Vagina (tissue), 2 donors: ENCODE measurements around the gene IPP. TPM values are rescaled to one million over a fixed set of nuclear protein-coding genes. Genes with fewer than 3 reads are reported as not detected.
A peak's percentile ranks its signal among the peaks of the same experiment; 100 is the strongest.
"Not testable (repeated sequence)": the region's sequence is repeated elsewhere in the genome, so short reads cannot be mapped to it uniquely, and the experiment has no call there.

Source experiments
- DNase-seq, 2 donors: peaks; one replicate each; pipeline ENCODE4 v3.0.0-alpha.2; 2017; ENCODE audit errors: extremely low spot score in 2 of 2
- H3K27ac ChIP-seq: fragments of 200-600 bp; sonication (generic); one replicate; pipeline ENCODE4 v1.5.1; 2019
- H3K27me3 ChIP-seq: fragments of 200-600 bp; sonication (generic); one replicate; pipeline ENCODE4 v1.5.1; 2019
- H3K36me3 ChIP-seq, 2 donors: fragments of 200-600 bp; sonication (generic); one replicate each; pipeline ENCODE4 v1.5.1; 2017 to 2019
- H3K4me1 ChIP-seq: fragments of 200-600 bp; sonication (generic); one replicate; pipeline ENCODE4 v1.5.1; 2019
- H3K4me3 ChIP-seq, 2 donors: fragments of 200-600 bp; sonication (generic); 1 replicate in 1 of 2; 2 replicates in 1 of 2; pipeline ENCODE4 v1.5.1; 2016 to 2019
- H3K9me3 ChIP-seq: fragments of 200-600 bp; sonication (generic); one replicate; pipeline ENCODE4 v1.5.1; 2019
- POLR2A ChIP-seq, 2 donors: fragments of 450-650 bp; IDR thresholded peaks; one replicate each; pipeline ENCODE4 v1.6.1; 2017; ENCODE audit warnings: antibody characterized with exemption in 2 of 2, mild to moderate bottlenecking in 2 of 2, moderate library complexity in 2 of 2
- POLR2AphosphoS5 ChIP-seq, 2 donors: sonication (generic); formaldehyde crosslinking; IDR thresholded peaks; one replicate each; pipeline ENCODE4 v1.9.0; 2017; ENCODE audit warnings: antibody characterized with exemption in 2 of 2, mild to moderate bottlenecking in 2 of 2, low read depth in 1 of 2; ENCODE audit not compliant: insufficient read depth in 1 of 2
- intact Hi-C: fragments of 100-400 bp; cut with DNase I; formaldehyde crosslinking; loops from one replicate; pipeline ENCODE4 v1.15.1; 2023
- total RNA-seq: library from RNA; depleted of rRNA; stranded (reverse); fragments of >200 nt; gene quantifications from one replicate; pipeline ENCODE4 v1.2.3, GENCODE V29; 2016
- TF ChIP-seq, protein P1 (sequence below), 3 experiments: fragments of 450-650 bp in 2 of 3; fragments of 200-600 bp in 1 of 3; sonication (generic) in 1 of 3; IDR thresholded peaks; one replicate each; pipeline ENCODE4 v1.5.1; 2017 to 2019; ENCODE audit warnings: antibody characterized with exemption in 3 of 3, mild to moderate bottlenecking in 2 of 3, moderate library complexity in 2 of 3

Gene IPP
- total RNA-seq, 1 donor from 2014 or later, result 5.6 TPM

DNA sequence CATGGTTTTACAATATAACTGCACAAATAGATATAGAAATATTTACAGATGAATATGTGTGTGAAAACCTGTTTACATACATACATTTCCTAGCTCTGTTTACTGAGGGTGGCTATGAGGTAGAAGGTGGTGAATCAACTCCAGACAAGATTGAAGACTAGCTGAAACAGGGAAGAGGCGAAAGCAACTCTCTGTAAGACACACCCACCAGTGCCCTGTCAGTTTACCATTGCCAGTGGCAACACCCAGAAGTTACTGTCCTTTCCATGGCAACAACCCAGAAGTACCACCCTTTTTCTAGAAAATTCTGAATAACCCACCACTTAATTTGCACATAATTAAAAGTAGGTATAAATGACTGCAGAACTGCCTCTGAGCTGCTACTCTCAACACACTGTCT is 45.8 kb downstream of the IPP start:
- DNase-seq, result no peak
- intact Hi-C loops, result no loop called here
- Histone ChIP-seq H3K27me3 (no peaks in the 10 kb centered on the region), H3K27ac (no peak overlapping the region), H3K36me3 (peaks cover 0 to 15% of the 10 kb centered on the region in 2 donors), H3K4me3 (no peak overlapping the region), H3K4me1 (no peaks in the 10 kb centered on the region), H3K9me3 (no peaks in the 10 kb centered on the region)
- TF ChIP-seq, protein P1, sequence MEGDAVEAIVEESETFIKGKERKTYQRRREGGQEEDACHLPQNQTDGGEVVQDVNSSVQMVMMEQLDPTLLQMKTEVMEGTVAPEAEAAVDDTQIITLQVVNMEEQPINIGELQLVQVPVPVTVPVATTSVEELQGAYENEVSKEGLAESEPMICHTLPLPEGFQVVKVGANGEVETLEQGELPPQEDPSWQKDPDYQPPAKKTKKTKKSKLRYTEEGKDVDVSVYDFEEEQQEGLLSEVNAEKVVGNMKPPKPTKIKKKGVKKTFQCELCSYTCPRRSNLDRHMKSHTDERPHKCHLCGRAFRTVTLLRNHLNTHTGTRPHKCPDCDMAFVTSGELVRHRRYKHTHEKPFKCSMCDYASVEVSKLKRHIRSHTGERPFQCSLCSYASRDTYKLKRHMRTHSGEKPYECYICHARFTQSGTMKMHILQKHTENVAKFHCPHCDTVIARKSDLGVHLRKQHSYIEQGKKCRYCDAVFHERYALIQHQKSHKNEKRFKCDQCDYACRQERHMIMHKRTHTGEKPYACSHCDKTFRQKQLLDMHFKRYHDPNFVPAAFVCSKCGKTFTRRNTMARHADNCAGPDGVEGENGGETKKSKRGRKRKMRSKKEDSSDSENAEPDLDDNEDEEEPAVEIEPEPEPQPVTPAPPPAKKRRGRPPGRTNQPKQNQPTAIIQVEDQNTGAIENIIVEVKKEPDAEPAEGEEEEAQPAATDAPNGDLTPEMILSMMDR (IDR thresholded peaks at IDR 0.05), result no peak
- TF ChIP-seq POLR2A (IDR thresholded peaks at IDR 0.05), result no peak
- TF ChIP-seq POLR2AphosphoS5 (IDR thresholded peaks at IDR 0.05; ENCODE audit: insufficient read depth in 1 of 2, low read depth in 1 of 2), result no peak

GRCh38 chr1:45694823-45695222 is 55.6 kb downstream of the IPP start:
- TF ChIP-seq POLR2AphosphoS5 (IDR thresholded peaks at IDR 0.05; ENCODE audit: insufficient read depth in 1 of 2, low read depth in 1 of 2), result no peak
- DNase-seq, result no peak
- no peak overlapping the region for H3K27ac ChIP-seq
- peaks cover 0 to 35% of the 10 kb centered on the region in 2 donors for H3K36me3 ChIP-seq
- peaks cover 6% of the 10 kb centered on the region for H3K4me1 ChIP-seq
- no peaks in the 10 kb centered on the region for H3K9me3 ChIP-seq
- intact Hi-C loops, result no loop called here
- H3K27me3 ChIP-seq, result no peaks in the 10 kb centered on the region
- H3K4me3 ChIP-seq, result no peak overlapping the region

DNA sequence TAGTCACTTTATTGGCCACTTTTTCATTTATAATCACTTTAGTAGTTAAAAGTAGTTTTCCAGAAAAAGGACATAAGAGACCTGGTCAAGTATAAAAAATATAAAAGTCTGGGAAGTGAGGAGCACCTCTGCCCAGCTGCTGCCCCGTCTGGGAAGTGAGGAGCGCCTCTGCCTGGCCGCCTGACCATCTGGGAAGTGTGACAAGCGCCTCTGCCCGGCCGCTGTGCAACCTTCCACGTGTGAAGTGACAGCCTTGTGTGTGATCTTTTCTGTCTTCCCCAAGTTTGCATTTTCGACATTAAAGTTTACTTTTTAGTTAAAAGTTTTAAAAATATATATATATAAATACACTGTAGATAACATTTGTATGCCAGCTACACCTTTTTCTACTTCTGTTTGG is 56.6 kb downstream of the IPP start:
- intact Hi-C loops, H3K9me3 ChIP-seq, H3K4me3 ChIP-seq, DNase-seq, H3K27ac ChIP-seq, H3K27me3 ChIP-seq: not testable (repeated sequence)
- Histone ChIP-seq H3K36me3 (peaks cover 0 to 35% of the 10 kb centered on the region in 2 donors), H3K4me1 (peaks cover 16% of the 10 kb centered on the region)

DNA sequence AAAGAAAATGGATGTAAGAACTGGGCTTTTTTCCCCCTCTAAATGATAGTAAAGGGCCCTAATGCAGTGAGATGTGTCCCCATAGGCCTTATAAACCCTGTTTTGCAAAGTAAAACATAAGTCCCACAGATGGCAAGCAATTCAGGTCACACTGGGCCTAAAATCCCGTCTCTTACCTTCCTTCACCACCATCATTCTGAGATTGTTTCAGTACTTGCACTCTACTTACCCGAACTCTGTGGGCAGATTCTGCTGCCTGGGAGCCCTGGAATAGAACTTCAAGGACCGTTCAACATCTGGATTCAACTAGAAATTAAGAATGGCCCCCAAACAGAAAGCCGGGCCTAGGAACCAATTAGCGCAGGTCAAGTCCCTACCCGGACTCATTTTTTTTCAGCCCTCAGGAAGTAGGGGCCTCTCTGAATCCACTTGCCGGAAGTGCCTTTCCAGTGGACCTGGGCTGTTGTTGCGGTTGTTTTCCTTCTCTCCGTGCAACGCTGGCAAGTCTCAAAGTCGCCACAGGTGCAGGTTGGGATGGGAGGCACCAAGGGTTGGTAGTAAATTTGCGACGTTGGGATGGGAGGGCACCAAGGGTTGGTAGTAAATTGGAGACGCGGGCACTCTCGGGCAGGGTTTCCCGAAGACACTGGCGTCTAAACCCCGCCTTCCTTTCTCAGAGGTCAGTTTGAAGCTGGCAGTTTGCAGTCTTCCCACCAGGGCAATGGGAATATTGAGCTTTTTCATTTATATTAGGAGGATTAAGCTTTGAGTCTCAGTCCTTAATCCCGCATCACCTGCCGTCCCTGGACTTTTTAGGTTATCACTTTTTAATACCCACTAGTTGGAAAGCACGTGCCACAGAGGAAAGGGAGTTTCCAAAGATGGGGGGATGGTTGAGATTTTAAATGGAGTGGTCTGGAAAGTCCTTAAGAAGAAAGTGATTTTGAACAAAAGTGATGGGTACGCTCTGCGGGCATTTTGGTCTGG is 62.4 kb downstream of the IPP start, which contains the start of gene TMEM69:
TMEM69 (plus strand) TSS at position 428 of the 987 bp plus-strand sequence. CDS start 2,888 bp downstream, outside the sequence.
- Histone ChIP-seq H3K4me1 (peaks cover 47% of the 10 kb centered on the region), H3K27me3 (no peaks in the 10 kb centered on the region), H3K4me3 (peak within 1 kb of the TSS; percentile 88 to 97), H3K9me3 (no peaks in the 10 kb centered on the region), H3K36me3 (no peaks in the 10 kb centered on the region), H3K27ac (peak within 1 kb of the TSS; percentile 99)
- intact Hi-C loops, result no loop called here
- TF ChIP-seq POLR2AphosphoS5 (IDR thresholded peaks at IDR 0.05; ENCODE audit: insufficient read depth in 1 of 2, low read depth in 1 of 2), result peak; percentile 67 to 90
- no peak for TF ChIP-seq POLR2A (IDR thresholded peaks at IDR 0.05)
- TF ChIP-seq, protein P1 (IDR thresholded peaks at IDR 0.05), result no peak
- DNase-seq, result peak in 1 of 2 donors; percentile 93

DNA sequence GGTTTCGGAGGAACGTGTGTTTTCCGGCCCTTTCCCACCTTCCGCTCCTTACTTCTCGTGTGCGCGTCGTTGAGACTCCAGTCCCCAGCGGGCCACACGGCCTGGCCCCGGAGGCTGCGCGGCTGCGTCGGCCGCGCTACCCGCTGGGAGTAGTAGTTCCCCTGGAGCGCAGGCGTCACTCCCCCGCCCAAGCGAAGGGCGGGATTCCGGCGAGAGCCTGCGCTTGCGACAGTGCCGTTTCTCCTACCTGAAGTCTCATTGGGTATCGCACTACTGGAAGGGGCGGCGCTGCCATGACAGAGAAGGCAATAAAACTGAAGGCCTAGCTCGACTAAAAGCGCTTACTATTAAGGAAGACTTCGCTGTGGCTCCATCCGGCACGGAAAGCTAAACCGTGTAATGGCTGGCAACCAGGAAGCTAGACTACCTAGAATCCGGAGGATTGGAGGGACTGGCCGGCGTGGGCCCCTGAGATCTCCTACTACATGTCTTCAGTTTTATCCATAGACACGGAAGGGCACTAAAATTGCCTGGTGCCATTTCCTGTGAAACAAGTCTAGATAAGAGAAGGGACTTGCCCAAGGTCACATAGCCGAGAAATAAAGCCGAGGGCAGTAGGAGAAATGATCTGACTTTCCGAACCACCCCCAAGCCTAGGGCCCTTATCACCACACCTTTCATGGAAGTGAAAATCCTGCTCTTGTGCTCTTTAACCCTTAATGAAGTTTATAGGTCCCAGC is 63.3 kb downstream of the IPP start:
- H3K27ac ChIP-seq, result peak overlapping the region; percentile 99
- DNase-seq, result peak in 1 of 2 donors; percentile 99
- TF ChIP-seq POLR2A (IDR thresholded peaks at IDR 0.05) (peak in 1 of 2 donors; percentile 70), POLR2AphosphoS5 (IDR thresholded peaks at IDR 0.05; ENCODE audit: insufficient read depth in 1 of 2, low read depth in 1 of 2) (peak; percentile 75 to 94)
- TF ChIP-seq, protein P1 (IDR thresholded peaks at IDR 0.05), result no peak
- H3K9me3 ChIP-seq, result no peaks in the 10 kb centered on the region
- H3K27me3 ChIP-seq, result no peaks in the 10 kb centered on the region
- peak overlapping the region; percentile 88 to 97 for H3K4me3 ChIP-seq
- H3K36me3 ChIP-seq, result no peaks in the 10 kb centered on the region
- H3K4me1 ChIP-seq, result peaks cover 55% of the 10 kb centered on the region
- intact Hi-C loops, result no loop called here
